Measurements from ENCODE around the gene TEAD1. TPM values are rescaled to one million over a fixed set of nuclear protein-coding genes. Genes with fewer than 3 reads are reported as not detected.

The TEAD1 gene
- polyA plus RNA-seq, 3 donors = 81.0 to 97.4 (median 96.6) TPM

GRCh38 chr11:12657981-12658380, 16.2 kb upstream of the TEAD1 start:
- no peak for DNase-seq

GRCh38 chr11:12662101-12662689, 12.0 kb upstream of the TEAD1 start:
- DNase-seq = no peak

GRCh38 chr11:12664385-12664784, 9.8 kb upstream of the TEAD1 start:
- DNase-seq = no peak

- DNase-seq = no peak
These were observed 7.3 kb upstream of the TEAD1 start for GRCh38 chr11:12666915-12667314.

GRCh38 chr11:12667646-12668045, 6.6 kb upstream of the TEAD1 start:
- no peak for DNase-seq

GRCh38 chr11:12668166-12668565, 6.1 kb upstream of the TEAD1 start:
- no peak for DNase-seq

- no peak for DNase-seq
These were observed 4.3 kb upstream of the TEAD1 start for GRCh38 chr11:12669930-12670329.

GRCh38 chr11:12671370-12671769, 2.9 kb upstream of the TEAD1 start:
- DNase-seq = no peak

- no peak for DNase-seq
These were observed 659 bp upstream of the TEAD1 start for GRCh38 chr11:12673601-12673923.

- DNase-seq = no peak
These were observed 332 bp downstream of the TEAD1 start for GRCh38 chr11:12674571-12674935.

GRCh38 chr11:12674936-12675696, 895 bp downstream of the TEAD1 start:
- no peak for DNase-seq

- DNase-seq = no peak
These were observed 1.9 kb downstream of the TEAD1 start for GRCh38 chr11:12675951-12676711.

GRCh38 chr11:12677131-12677530, 2.9 kb downstream of the TEAD1 start:
- DNase-seq = no peak

- DNase-seq = no peak
These were observed 3.9 kb downstream of the TEAD1 start for GRCh38 chr11:12678092-12678491.

- DNase-seq = no peak
These were observed 4.8 kb downstream of the TEAD1 start for GRCh38 chr11:12678991-12679390.

- DNase-seq = no peak
These were observed 5.2 kb downstream of the TEAD1 start for GRCh38 chr11:12679471-12679870.

GRCh38 chr11:12680246-12680939, 6.2 kb downstream of the TEAD1 start:
- no peak for DNase-seq

GRCh38 chr11:12680940-12681258, 6.7 kb downstream of the TEAD1 start:
- DNase-seq = no peak

GRCh38 chr11:12681466-12681865, 7.2 kb downstream of the TEAD1 start:
- no peak for DNase-seq

- no peak for DNase-seq
These were observed 8.1 kb downstream of the TEAD1 start for GRCh38 chr11:12682288-12682687.

- DNase-seq = no peak
These were observed 8.7 kb downstream of the TEAD1 start for GRCh38 chr11:12682737-12683500.

- DNase-seq = no peak
These were observed 9.7 kb downstream of the TEAD1 start for GRCh38 chr11:12683874-12684273.
